Spleen (tissue), 11 donors: Measurements from ENCODE around the gene ICOSLG. TPM values are rescaled to one million over a fixed set of nuclear protein-coding genes. Genes with fewer than 3 reads are reported as not detected.
A peak's percentile ranks its signal among the peaks of the same experiment; 100 is the strongest.
"Not testable (repeated sequence)": the region's sequence is repeated elsewhere in the genome, so short reads cannot be mapped to it uniquely, and the experiment has no call there.

Experiments
- DNase-seq: peaks from one replicate; pipeline ENCODE4 v3.0.0-alpha.2; 2020
- H3K27ac ChIP-seq, 8 donors: fragments of 200-600 bp; sonication (generic) in 7 of 8; 1 replicate in 4 of 8; 2 replicates in 4 of 8; pipeline versions ENCODE4 v1.5.0 to v1.8.0; 2016 to 2021; ENCODE audit warnings: inconsistent platforms in 4 of 8, mild to moderate bottlenecking in 4 of 8, moderate library complexity in 1 of 8
- H3K27me3 ChIP-seq, 7 donors: fragments of 200-600 bp; sonication (generic) in 6 of 7; replicated peaks in 1 of 7; 1 replicate in 4 of 7; 2 replicates in 3 of 7; pipeline versions ENCODE4 v1.5.0 to v1.8.0; 2016 to 2021; ENCODE audit warnings: inconsistent platforms in 3 of 7, mild to moderate bottlenecking in 1 of 7
- H3K36me3 ChIP-seq, 6 donors: fragments of 200-600 bp; sonication (generic) in 5 of 6; 1 replicate in 4 of 6; 2 replicates in 2 of 6; pipeline versions ENCODE4 v1.5.0 to v1.8.0; 2016 to 2021; ENCODE audit warnings: inconsistent platforms in 2 of 6
- H3K4me1 ChIP-seq, 6 donors: fragments of 200-600 bp; sonication (generic) in 5 of 6; 1 replicate in 3 of 6; 2 replicates in 3 of 6; pipeline versions ENCODE4 v1.5.0 to v1.8.0; 2016 to 2021; ENCODE audit warnings: inconsistent platforms in 3 of 6
- H3K4me3 ChIP-seq, 8 donors: fragments of 200-600 bp; sonication (generic) in 7 of 8; 1 replicate in 4 of 8; 2 replicates in 4 of 8; pipeline versions ENCODE4 v1.5.0 to v1.8.0; 2016 to 2021; ENCODE audit warnings: inconsistent platforms in 4 of 8, mild to moderate bottlenecking in 4 of 8, moderate library complexity in 2 of 8
- H3K9me3 ChIP-seq, 8 donors: fragments of 200-600 bp; sonication (generic) in 7 of 8; 1 replicate in 4 of 8; 2 replicates in 4 of 8; pipeline versions ENCODE4 v1.5.0 to v1.8.0; 2016 to 2021; ENCODE audit warnings: inconsistent platforms in 4 of 8
- CTCF ChIP-seq, 11 experiments: fragments of 200-600 bp in 7 of 11; fragments of 450-650 bp in 4 of 11; sonication (generic) in 4 of 11; IDR thresholded peaks in 8 of 11; conservative IDR thresholded peaks in 3 of 11; 1 replicate in 7 of 11; 2 replicates in 4 of 11; pipeline versions ENCODE4 v1.4.0 to v1.8.0; 2016 to 2021; ENCODE audit warnings: antibody characterized with exemption in 11 of 11, inconsistent platforms in 4 of 11, mild to moderate bottlenecking in 1 of 11
- POLR2A ChIP-seq, 3 donors: fragments of 450-650 bp; IDR thresholded peaks; one replicate each; pipeline ENCODE4 v1.5.1; 2017; ENCODE audit warnings: antibody characterized with exemption in 3 of 3, mild to moderate bottlenecking in 1 of 3
- POLR2AphosphoS5 ChIP-seq, 3 donors: sonication (generic); formaldehyde crosslinking; IDR thresholded peaks; one replicate each; pipeline ENCODE4 v1.5.1; 2017; ENCODE audit warnings: antibody characterized with exemption in 3 of 3
- WGBS, 5 donors: extraction: QIAGEN DNeasy Blood & Tissue Kit in 3 of 5; methylation state at CpG; one replicate each; pipeline versions ENCODE4 v1.1.5 to v1.1.7; 2013 to 2018; 5-methylcytosine and 5-hydroxymethylcytosine counted together
- intact Hi-C: fragments of 100-400 bp; cut with DNase I; formaldehyde crosslinking; loops from one replicate; pipeline ENCODE4 v1.15.0; 2023; ENCODE audit warnings: low total_unique reads
- polyA plus RNA-seq, 3 donors: library from polyadenylated mRNA; stranded (reverse); fragments of 200-250 nt; gene quantifications; one replicate each; pipeline ENCODE4 v1.2.1, GENCODE V29; 2013
- total RNA-seq, 7 donors: library from RNA; depleted of rRNA in 3 of 7; stranded (reverse); fragments of >200 nt in 3 of 7; fragmentation: NEBNext Ultra II Directional in 4 of 7; extraction: Animal tissue kit (Norgen Biotek cat#: 25700) in 4 of 7; gene quantifications; one replicate each; pipeline versions ENCODE4 v1.1.0 to v1.2.1, GENCODE V29; 2016 to 2021
- donor health status: healthy with polysubstance abuse.
- donor health status: DM: no; HTN: no; CAD: no; lungs with moderate emphysema.
- donor health status: DM: no; HTN: no; CAD: no.
- donor health status: Bipolar disorder and iron deficiency.
- donor health status: healthy.
- donor health status: DM: no; HTN: no; CAD: no.
- donor health status: DM: yes; HTN: yes; CAD: no.

Gene ICOSLG
- total and polyA plus RNA-seq, 10 donors: 1.9 to 17.5 (median 6.7) TPM

GRCh38 chr21:44286086-44286715 lies 45.5 kb upstream of the ICOSLG start:
- Histone ChIP-seq H3K27ac (no peak overlapping the region), H3K4me1 (peaks cover 0 to 9% (median 3%) of the 10 kb centered on the region in 6 donors), H3K4me3 (no peak overlapping the region), H3K36me3 (no peaks in the 10 kb centered on the region), H3K9me3 (no peaks in the 10 kb centered on the region), H3K27me3 (peaks cover 0 to 39% (median 25%) of the 10 kb centered on the region in 7 donors)
- DNase-seq: no peak
- intact Hi-C loops: no loop called here
- 61 to 76% (median 73%) methylated on average over 9 to 21 of the region's 21 CpGs for WGBS, 5 donors
- TF ChIP-seq POLR2A (IDR thresholded peaks at IDR 0.05) (no peak), POLR2AphosphoS5 (IDR thresholded peaks at IDR 0.05) (no peak), CTCF (IDR thresholded peaks at IDR 0.05 in 8 of 11, conservative IDR thresholded peaks at IDR 0.05 in 3 of 11) (no peak)

- no peak for TF ChIP-seq POLR2A (IDR thresholded peaks at IDR 0.05)
- TF ChIP-seq CTCF (IDR thresholded peaks at IDR 0.05 in 8 of 11, conservative IDR thresholded peaks at IDR 0.05 in 3 of 11): no peak
- Histone ChIP-seq H3K36me3 (no peaks in the 10 kb centered on the region), H3K4me3 (peak within 1 kb of the TSS in 1 of 8 donors; percentile 7), H3K27ac (no peak within 1 kb of the TSS), H3K27me3 (peaks cover 0 to 39% (median 25%) of the 10 kb centered on the region in 7 donors), H3K4me1 (peaks cover 0 to 9% (median 3%) of the 10 kb centered on the region in 6 donors), H3K9me3 (no peaks in the 10 kb centered on the region)
- DNase-seq: peak; percentile 69
- 41 to 89% (median 62%) methylated on average over 16 to 56 of the region's 56 CpGs for WGBS, 5 donors
- intact Hi-C loops: no loop called here
Observed at GRCh38 chr21:44285138-44285992, 44.6 kb upstream of the ICOSLG start, which contains the start of gene AIRE. Gene AIRE, plus strand, starts transcription at chr21:44285876. Its CDS starts 131 bp downstream, at chr21:44286007.

- no peak overlapping the region for H3K27ac ChIP-seq
- H3K36me3 ChIP-seq: no peaks in the 10 kb centered on the region
- WGBS, 5 donors: 22 to 45% (median 27%) methylated on average over 10 to 11 of the region's 11 CpGs
- peaks cover 0 to 32% (median 25%) of the 10 kb centered on the region in 7 donors for H3K27me3 ChIP-seq
- peak; percentile 71 for DNase-seq
- no peak overlapping the region for H3K4me3 ChIP-seq
- H3K4me1 ChIP-seq: peaks cover 0 to 9% (median 3%) of the 10 kb centered on the region in 6 donors
- TF ChIP-seq CTCF (IDR thresholded peaks at IDR 0.05 in 8 of 11, conservative IDR thresholded peaks at IDR 0.05 in 3 of 11) (no peak), POLR2AphosphoS5 (IDR thresholded peaks at IDR 0.05) (no peak)
- intact Hi-C loops: no loop called here
- H3K9me3 ChIP-seq: no peaks in the 10 kb centered on the region
Observed at GRCh38 chr21:44283948-44284347, 43.2 kb upstream of the ICOSLG start.

GRCh38 chr21:44283211-44283785 lies 42.6 kb upstream of the ICOSLG start:
- H3K4me1 ChIP-seq, intact Hi-C loops, H3K9me3 ChIP-seq, H3K27ac ChIP-seq, H3K36me3 ChIP-seq, H3K4me3 ChIP-seq: not testable (repeated sequence)
- H3K27me3 ChIP-seq: peaks cover 0 to 32% (median 25%) of the 10 kb centered on the region in 7 donors
- peak; percentile 33 for DNase-seq
- 46 to 67% (median 59%) methylated on average over 11 of the region's 11 CpGs for WGBS, 5 donors
